CD4-positive, alpha-beta T cell treated with Interleukin-12 subunit alpha and Interleukin-12 subunit beta, for 1 hour (primary cell): ENCODE measurements around the gene MRPL44.

Source experiments
- DNase-seq: peaks from one replicate; pipeline ENCODE4 v3.0.0-alpha.2; 2020

The MRPL44 gene

DNA sequence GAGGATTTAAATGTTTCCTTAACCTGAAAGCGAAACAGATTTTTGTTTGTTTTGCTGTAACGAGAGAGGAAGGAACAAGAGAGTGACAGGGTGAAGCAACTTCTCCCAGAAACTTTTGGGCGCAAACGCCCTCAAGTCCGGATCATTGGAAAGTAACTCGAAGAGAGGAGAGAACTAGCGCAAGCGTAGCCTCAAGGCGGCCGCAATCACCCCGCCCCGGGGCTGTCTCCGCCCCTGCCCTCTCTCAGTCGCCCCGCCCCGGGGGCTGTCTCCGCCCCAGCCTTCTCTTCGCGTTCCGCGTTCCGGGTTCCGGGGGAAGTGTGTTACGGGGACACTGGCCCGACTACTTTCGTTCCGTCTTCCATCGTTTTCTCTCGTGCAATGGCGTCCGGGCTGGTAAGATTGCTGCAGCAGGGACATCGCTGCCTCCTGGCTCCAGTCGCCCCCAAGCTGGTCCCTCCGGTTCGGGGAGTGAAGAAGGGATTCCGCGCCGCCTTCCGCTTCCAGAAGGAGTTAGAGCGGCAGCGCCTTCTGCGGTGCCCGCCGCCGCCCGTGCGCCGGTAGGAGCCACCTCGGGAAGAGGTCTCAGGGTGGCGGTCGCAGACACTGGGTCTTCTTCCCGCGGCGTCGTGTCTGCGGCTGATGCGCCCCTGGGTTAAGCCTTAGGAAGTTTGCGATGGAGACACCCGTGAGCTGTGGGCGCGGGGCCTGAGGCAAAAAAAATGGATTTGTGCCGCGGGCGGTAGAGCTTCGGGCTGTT lies at the start of gene MRPL44:
TSS of gene MRPL44 (plus strand) at position 372 of the 760 bp plus-strand sequence. CDS start at position 382, 10 bp downstream.
- peak; percentile 96 for DNase-seq

DNA sequence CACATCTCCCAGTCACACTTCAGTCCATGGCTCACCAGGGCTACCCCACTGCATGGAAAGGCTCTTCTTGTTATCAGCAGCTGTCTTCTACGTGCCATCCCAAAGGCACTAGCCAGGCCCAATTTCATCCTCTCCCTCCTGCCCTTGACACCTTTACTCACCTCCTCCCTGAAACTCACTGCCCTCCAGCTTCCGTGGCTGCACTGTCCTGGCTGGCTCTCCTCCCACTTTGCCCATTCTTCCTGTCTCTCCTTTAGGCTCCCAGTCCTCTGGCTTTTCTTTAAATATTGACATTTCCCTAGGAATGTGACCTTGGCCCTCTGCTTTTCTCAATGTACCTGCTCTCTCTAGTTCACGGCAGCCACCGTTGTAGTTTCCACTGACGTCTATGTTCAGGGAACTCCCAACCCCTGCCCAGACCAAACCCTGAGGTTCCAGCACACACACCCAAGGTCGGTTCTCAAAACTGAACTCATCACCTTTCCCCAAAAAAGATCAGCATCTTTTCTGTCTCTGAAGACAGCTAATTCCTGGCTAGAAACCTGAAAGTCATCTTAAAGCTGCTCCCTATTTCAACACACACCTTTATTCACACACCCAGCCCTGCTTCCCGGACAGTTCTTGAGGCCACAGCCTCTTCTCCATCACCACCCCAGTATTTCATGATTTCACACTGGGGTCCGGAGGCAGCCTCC lies 48.8 kb upstream of the MRPL44 start:
- no peak for DNase-seq

DNA sequence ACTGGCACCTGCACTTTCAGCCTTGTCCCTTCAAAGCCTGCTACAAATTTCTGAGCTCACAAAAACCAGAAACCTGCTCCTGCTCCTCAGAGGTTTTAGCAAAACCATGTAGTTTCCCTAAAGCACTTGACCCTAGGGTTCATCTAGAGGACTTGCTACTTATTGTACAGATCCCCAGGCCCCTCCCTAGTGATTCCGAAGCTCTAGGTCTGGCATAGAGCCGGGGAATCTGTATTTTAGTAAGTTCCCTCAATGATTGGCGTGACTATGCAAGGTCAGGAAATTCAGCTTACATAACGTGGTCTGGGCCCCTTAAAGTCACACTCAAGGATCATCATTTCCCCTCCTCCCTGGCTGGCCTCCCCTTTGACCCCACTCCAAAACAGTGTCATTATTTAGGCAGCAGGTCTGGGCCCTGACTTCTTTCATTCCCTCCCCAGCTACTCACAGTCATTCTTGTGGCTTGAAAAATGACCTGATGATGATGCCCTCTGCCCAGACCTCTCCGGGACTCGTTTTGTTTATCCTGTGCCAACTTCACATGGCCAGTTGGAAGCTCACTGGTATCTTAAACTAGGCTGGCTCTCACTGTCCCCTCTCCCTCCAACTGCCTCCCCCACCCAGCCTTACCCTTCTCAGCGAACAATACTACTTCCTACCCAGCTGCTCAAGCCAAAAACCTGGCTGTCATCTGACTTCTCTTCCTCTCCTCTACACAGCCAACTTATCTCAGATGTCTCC lies 48.1 kb upstream of the MRPL44 start:
- no peak for DNase-seq

DNA sequence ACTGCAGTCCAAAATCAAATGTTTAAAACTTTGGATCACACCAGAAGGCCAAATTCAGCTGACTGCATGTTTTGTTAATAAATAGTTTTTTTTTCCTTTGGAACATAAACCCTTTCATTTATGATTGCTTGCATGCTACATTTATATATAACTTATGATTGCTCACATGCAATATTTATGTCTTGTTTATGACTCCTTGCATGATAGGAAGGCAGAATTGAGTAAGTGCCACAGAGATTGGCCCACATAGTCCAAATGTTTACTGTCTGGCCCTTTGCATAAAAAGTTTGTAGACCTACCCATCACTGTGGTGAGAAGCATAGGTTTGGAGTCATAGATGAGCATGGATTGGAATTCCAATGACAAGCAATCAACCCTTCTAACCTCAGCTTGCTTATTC lies 42.9 kb upstream of the MRPL44 start:
- DNase-seq: no peak

DNA sequence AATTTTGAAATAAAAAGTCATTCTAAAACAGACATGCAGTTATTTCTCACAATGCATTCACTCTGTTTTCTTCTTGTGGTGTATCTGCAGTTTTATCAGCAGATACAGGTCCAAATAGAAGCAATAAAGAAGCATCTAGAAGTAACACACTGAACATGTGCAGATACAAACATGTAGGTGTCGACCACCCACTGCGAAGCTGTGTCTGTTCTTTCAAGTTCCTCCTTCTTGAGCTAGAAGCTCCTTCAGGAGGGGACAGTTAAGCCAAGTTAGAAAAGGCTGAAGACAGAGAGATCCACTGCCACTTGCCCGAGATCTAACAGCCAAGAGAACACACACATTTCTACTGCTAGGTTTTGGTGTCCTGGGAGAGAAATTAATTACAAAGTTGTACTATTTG lies 42.2 kb upstream of the MRPL44 start:
- DNase-seq: no peak

DNA sequence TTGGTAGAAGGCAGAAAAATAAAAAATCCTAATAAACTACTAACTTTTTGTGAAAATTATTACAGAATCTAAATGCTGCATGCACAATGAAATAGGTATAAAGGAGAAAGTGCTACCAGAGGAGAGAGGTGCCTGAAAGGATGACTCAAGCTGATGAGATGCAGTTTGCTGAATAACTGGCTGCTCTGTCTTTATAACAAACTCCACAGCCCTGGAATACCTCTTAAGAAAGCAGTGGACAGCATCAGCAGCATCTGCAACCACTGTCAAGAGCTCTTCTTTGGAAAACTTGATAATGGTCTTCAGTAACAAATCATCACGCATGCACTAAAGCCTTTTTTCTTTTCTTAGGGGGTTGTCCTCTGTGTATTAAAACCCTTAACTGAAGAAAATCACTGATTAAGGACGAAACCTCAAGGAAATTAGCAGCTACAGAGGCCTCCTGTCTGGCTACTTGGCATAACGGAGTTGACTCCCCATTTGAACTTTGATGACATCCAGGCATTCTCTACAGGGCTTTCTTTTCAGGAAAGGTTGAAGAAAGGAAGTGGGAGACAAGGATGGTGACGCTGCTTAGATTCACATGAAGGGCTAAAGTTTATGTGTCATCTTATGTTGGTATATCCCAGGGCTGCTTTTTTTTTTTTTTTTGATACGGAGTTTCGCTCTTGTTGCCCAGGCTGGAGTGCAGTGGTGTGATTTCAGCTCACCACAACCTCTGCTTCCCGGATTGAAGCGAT lies 40.9 kb upstream of the MRPL44 start:
- DNase-seq: no peak

DNA sequence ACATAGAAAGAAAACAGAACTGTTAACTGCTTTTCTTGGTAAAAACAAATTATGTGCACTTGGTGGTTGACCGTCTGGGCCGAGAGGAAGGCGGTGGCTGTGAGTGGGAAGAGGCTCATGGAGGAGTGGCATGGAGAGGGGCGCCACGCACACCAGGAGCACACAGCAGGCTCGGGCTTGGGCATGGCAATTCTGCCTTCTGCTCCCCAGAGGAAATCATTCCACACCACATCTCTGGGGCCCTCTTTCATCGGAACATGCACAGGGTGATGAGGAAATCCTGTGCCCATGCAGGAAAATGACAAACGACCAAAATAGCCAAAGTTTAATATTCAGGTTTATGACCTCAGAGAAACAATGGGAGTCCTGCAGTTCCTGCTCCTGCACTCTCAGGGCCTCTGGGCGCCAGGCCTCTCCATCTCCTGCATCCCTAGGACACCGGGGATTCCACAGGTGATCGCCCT lies 38.6 kb upstream of the MRPL44 start:
- DNase-seq: no peak

DNA sequence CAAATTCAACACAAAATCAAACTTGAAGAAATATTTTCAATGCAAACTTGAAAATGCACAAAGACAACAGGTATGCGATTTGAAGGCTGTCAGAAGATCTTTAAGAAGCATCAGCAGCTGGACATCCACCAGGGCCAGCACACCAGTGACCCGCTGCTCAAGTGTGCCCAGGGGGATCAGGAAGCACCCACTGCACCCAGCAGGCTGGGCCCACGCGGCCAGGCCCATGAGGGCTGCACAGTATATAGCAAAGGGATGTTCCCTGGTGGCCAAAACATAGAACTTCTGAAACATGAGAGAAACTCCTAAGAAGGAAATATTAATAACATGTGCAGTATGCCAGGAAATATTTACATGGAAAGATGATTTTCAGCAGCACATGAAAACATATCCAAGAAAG lies 37.2 kb upstream of the MRPL44 start:
- DNase-seq: no peak

DNA sequence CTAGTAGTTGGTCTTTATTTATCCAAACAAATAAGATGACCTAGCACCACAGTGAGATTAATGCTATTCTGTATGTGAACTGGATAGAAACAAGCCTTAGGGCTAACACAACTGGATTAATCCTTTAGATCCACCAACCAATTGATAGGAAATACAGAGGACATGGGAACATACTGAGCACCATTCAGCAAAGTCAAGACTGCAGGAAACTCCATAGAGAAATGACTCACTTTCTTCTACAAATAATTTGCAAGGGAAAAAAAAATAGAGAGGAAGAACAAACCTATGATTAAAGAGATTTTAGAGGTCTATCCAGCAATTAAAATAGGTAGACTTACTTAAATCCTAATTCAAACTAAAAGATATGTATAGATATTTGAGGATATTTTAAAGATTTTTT lies 36.1 kb upstream of the MRPL44 start:
- DNase-seq: no peak

DNA sequence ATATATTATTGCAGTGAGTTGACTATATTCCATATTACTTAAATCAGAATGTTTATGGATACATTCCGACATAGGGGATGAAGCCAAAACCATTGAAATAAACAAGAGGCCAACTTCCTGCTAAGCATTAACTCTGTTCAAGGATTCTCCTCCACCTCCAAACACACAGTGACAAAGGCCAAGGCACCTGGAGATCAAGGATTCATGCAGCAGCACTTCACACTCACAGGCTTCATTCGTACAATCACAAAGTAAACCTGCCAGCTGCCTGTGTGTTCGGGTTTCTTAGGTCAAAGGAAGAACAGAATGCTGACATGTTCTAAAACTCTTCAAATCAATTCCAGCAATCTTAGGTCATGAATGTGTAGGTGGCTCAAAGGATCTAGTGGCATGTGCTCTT lies 35.0 kb upstream of the MRPL44 start:
- DNase-seq: no peak

DNA sequence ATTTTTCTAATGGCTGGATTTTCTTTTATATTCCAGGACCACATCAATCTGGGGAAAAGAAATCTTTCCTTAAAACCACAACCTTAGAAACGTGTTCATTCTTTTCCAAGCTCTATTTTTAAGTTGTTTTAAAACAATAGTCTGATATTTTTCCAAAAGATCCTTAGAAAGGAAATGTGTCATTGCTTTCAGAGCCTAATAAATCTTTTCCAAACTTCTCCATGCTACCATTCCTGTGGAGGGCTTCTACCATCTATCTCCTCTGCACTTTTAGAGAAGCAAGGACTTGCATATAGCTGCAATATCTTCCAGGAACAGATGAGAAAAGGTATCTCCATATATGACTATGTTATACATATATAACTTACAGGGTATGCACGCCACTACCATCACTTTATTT lies 33.3 kb upstream of the MRPL44 start:
- DNase-seq: no peak

DNA sequence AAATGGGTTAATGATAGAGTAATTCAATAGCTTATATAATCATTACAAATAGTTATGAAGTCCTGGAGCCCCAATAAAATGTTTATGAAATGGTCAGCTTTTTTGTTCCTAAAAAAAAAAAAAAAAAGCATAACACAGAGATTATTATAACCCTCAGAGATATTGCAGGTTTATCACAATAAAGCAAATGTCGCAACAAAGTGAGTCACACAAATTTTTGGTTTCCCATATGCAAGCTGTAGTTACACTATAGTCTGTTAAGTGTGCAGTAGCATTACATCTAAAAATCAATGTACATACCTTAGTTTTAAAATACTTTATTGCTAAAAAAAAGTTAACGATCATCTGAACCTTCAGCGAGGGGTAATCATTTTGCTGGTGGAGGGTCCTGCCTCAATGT lies 32.2 kb upstream of the MRPL44 start:
- DNase-seq: no peak

DNA sequence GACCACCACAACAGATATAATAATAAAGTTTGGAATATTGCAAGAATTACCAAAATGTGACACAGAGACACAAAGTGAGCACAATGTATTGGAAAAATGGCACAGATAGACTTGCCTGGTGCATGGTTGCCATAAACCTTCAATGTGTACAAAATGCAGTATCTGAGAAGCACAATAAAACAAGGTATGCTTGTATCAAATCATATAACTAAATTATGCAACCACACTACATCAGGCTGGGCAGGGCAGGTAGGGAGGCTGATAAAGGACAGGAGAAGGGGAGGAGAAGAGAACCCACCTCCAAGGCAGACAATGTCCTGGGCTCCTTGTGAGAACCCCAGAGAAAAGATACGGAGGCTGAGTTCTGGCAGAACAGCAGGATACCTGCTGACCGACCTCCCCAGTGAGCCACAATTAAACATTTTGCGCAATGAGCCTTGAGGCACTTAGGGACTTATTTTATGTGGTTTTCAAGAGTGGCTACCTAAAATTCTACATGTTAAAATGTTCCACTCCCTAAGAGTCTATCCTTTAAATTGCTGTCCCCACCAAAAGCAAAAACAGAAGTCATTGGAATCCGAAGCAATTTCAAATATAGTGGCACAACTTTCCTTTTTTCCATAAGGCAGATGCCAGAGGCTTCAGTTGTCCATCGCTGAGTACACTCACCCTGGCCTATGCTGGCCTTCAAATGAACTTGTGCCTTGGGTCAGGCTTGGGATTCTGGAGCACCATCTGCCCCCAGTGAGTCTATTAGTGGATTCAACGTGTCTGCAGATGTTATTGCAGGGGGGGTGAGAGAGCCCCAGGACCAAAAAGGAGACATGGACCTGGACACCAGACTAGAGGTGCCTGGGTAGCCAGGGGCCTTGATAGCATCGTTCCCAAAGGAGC lies 28.9 kb upstream of the MRPL44 start:
- no peak for DNase-seq

DNA sequence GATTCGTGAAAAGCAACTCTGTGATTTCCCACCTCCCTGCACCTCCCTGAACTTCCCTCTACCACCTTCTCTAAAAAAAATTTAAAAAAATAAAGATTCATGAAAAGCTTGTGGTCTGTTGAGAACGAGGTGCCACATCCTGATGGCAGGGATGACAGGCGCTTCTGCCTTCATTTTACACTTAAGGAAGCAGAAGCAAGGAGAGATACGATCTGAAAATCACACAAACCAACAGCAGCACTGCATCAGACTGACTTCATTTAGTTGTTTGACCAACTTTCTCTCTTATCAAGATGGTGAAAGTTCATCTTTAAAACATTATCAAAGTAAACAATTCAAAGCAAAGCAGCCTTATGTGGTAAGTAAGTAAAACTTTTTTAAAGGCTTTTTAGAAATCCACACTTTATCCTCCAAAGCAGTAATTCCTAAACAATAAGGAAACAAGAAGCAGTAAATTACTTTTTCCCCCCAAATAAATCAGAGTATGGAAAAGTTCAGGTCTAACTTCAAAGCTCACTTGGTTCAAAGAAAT lies 27.6 kb upstream of the MRPL44 start:
- peak; percentile 41 for DNase-seq

DNA sequence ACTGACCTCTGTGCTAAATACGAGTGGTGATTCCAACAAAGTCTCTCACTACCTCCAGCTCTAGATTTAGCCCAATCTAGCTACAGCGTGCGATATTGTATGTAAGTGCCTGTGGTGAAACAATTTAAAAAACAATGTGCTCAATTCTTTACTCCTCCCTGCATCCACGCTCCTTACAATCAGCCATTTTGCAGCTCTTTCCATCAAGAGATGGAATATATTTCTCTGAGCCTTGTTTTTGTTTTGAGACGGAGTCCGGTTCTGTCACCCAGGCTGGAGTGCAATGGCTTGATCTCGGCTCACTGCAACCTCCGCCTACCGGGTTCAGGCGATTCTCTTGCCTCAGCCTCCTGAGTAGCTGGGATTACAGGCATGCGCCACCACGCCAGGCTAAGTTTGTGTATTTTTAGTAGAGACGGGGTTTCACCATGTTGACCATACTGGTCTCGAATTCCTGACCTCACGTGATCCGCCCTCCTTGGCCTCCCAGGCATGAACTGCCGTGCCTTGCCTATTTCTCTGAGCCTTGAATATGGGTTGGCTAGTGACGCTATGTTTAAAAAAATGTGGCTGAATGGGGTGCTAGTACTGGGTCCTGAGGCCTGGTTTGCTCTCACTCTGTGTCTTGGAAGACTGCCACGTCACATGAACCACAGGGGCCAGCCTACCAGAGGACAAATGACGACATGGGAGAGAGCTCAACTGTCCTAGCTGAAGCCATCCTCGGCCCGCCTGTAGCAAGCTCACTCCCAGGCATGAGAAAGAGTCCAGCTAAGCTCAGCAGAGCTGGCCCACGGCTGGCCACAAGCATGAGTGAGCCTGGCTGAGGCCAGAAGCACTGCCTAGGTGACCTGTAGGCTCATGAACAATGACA lies 26.9 kb upstream of the MRPL44 start:
- DNase-seq: no peak

DNA sequence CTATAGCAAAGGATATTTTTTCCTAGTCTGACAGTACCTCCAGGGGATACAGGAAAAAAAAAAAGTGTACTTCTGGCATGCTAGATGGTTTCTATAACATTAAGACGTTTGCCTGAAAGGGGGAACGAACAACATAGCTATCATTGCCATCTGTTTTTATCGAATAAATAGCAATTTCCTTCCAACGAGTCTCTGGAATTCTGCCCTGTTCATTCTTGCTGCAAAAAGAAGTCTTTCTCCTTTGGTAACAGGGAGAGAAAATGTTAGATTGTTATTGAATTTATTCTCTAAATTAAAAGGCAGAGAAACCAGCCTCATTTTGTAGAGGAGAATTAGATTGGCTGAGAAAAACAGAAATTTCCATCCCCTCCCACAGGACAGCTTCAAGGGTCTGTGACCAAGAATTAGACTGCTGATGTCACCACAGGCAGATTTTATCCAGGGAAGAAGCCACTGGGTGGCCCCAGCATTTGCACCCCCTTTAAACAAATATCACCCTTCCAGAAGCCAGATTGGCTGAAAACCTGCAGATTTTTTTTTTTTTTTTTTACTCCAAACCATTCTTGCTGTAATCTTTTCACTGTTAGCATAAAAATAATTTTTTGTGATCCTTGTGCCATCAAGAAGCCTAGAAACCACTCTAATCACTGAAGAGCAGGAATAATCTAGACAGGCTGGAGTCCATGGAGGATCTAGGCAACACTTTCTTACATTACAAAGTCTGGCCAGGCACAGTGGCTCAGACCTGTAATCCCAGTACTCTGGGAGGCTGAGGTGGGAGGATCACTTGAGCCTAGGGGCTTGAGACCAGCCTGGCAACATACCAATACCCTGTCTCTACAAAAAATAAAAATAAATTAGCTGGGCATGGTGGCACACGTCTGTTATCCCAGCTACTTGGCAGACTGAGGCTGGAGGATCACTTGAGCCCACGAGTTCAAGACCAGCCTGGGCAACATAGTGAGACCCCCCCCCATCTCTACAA lies 24.2 kb upstream of the MRPL44 start:
- no peak for DNase-seq

DNA sequence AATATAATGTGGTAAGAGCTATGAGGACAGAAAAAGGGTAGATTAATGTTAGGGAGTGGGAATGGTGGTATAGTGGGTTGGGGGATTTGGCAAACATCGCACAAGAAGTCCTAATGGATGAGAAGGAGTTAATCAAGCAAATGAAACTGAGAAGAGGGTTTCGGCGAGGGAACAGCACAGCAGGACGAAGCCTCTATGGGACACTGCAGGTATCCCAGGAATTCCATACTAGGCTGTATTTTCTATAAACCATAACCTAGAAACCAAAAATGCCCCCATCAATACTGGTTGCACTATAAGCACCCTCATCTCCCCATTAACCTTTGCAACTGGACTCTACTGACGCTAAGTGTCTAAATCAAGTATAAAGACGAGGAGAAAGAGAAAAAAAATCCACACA lies 22.4 kb upstream of the MRPL44 start:
- DNase-seq: no peak

DNA sequence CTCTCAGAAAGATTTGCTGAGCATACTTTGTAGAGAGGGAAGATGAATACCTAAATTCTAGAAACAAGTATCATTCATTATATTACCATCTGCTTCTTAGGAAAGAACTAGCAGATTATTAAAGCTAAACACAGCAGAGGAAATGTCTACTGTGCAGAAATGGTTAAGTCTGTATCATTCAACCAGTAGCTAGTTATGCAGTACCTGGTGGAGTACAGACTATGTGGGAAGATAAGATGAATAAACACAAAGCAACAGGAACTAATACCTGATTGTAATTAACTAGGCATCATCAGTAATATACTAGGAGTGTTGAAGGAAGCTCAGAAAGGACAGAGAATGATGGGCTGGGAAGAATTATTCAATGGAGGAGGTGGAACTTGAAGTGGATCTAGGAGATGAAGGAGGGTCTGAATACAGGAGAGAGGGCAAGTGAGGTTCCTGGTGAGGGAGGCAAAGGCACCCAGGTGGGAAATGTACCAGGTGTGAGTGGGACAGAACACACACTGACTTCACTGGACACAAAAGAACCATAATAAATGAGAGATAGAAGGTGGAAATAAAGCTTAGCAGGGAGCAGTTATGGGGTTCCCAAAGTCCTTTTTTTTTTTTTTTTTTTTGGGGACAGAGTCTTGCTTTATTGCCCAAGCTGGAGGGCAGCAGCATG lies 21.7 kb upstream of the MRPL44 start:
- DNase-seq: no peak

DNA sequence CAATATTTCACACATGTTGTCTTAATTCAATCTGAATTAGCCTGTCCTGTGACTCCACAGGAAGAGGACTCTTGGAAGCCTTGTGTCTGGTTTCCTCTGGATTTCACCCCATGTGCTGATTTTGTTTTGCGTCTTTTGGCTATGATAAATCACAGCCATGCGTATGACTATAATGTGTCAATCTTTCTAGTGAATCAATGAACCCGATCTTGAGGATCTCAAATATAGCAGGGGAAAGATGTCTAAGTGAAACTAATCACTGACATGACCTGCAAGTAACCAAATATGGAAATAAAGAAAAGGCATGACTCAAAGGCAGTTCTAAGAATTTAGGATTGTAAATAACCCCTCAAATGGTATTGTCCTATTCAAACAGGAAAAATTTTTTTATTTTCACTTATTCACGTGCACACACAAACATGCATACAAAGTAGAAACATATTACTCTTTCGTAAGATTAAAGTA lies 20.4 kb upstream of the MRPL44 start:
- no peak for DNase-seq
